ENCODE results near the gene TPST1.
A peak's percentile ranks its signal among the peaks of the same experiment; 100 is the strongest.
"Not testable (repeated sequence)": the region's sequence is repeated elsewhere in the genome, so short reads cannot be mapped to it uniquely, and the experiment has no call there.

TPST1 gene

GRCh38 chr7:66331883-66332282 lies 126.7 kb downstream of the TPST1 start:
- DNase-seq (ENCODE audit: low read depth): no peak

GRCh38 chr7:66333443-66333842 lies 128.3 kb downstream of the TPST1 start:
- no peak for DNase-seq (ENCODE audit: low read depth)

DNA sequence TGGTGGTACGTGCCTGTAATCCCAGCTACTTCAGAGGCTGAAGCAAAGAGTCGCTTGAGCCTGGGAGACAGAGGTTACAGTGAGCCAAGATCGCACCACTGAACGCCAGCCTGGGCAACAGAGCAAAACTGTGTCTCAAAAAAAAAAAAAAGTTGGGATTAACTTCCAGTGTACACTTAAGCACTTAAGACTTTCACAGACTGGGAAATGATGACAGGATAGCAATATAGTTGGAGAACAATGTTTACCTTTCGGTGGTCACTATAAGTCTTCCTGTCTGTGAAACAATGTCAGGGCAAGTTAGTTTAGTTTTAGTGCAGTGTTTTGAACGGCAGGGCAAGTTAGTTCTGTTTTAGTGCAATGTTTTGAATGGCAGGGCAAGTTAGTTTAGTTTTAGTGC lies 130.2 kb downstream of the TPST1 start:
- no peak for DNase-seq (ENCODE audit: low read depth)

GRCh38 chr7:66336760-66337159 lies 131.6 kb downstream of the TPST1 start:
- DNase-seq (ENCODE audit: low read depth): no peak

GRCh38 chr7:66339141-66339540 lies 134.0 kb downstream of the TPST1 start:
- no peak for DNase-seq (ENCODE audit: low read depth)

GRCh38 chr7:66344166-66344565 lies 139.0 kb downstream of the TPST1 start:
- DNase-seq (ENCODE audit: low read depth): peak; percentile 63

DNA sequence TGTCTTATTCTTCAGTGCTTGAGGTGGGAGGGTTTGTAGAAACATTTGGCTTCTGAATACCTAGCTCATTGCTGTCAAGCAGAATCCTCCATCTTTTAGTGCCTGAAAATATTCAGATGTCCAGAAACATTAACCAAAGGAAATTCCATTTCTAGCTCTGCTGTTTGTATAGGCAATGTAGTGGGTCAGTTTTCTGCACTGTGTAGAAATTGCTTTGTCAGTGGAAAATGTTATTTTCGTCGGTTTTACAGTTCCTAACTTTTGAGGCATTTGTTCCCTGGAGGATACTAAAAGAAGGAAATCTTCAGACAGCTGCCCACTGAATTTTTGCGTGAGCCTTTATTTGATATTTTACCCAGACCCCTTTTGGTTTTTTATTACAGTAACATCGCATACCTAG lies 143.4 kb downstream of the TPST1 start:
- peak; percentile 13 for DNase-seq (ENCODE audit: low read depth)

GRCh38 chr7:66348959-66349358 lies 143.8 kb downstream of the TPST1 start:
- no peak for DNase-seq (ENCODE audit: low read depth)

GRCh38 chr7:66352071-66352470 lies 146.9 kb downstream of the TPST1 start:
- no peak for DNase-seq (ENCODE audit: low read depth)

GRCh38 chr7:66353547-66353946 lies 148.4 kb downstream of the TPST1 start:
- peak; percentile 88 for DNase-seq (ENCODE audit: low read depth)

- no peak for DNase-seq (ENCODE audit: low read depth)
These were observed 150.6 kb downstream of the TPST1 start for GRCh38 chr7:66355756-66356155.

- no peak for DNase-seq (ENCODE audit: low read depth)
These were observed 151.2 kb downstream of the TPST1 start for GRCh38 chr7:66356277-66356721.

- no peak for DNase-seq (ENCODE audit: low read depth)
These were observed 152.0 kb downstream of the TPST1 start for GRCh38 chr7:66357087-66357486.

- peak; percentile 33 for DNase-seq (ENCODE audit: low read depth)
These were observed 154.6 kb downstream of the TPST1 start for GRCh38 chr7:66359656-66360211.

DNA sequence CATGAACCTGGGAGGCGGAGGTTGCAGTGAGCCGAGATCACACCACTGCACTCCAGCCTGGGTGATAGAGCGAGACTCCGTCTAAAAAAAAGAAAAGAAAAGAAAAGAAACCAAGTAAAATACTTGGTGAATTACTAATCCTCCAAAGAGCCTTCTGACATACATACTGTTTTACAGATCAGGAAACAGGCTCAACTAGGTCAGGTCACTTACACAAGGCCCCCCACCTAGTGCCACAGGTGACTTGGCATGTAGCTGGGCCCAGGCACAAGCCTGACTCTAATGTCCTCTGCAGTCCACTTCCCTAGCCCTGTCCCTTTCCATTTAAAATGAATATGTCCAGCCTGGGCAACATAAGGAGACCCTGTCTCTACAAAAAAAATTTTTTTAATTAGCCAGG lies 157.0 kb downstream of the TPST1 start:
- no peak for DNase-seq (ENCODE audit: low read depth)

- DNase-seq (ENCODE audit: low read depth): no peak
These were observed 158.5 kb downstream of the TPST1 start for GRCh38 chr7:66363635-66364034.

DNA sequence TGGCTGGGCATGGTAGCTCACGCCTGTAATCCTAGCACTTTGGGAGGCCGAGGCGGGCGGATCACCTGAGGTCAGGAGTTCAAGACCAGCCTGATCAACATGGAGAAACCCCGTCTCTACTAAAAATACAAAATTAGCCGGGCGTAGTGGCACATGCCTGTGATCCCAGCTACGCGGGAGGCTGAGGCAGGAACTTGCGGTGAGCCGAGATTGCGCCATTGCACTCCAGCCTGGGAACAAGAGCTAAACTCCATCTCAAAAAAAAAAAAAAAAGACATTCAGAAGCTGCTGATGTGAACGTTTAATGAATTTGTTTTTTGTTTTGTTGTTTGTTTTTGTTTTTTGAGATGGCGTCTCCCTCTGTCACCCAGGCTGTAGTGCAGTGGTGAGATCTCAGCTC lies 159.9 kb downstream of the TPST1 start:
- DNase-seq (ENCODE audit: low read depth): not testable (repeated sequence)

GRCh38 chr7:66371096-66371824 lies 166.1 kb downstream of the TPST1 start:
- DNase-seq (ENCODE audit: low read depth): no peak

DNA sequence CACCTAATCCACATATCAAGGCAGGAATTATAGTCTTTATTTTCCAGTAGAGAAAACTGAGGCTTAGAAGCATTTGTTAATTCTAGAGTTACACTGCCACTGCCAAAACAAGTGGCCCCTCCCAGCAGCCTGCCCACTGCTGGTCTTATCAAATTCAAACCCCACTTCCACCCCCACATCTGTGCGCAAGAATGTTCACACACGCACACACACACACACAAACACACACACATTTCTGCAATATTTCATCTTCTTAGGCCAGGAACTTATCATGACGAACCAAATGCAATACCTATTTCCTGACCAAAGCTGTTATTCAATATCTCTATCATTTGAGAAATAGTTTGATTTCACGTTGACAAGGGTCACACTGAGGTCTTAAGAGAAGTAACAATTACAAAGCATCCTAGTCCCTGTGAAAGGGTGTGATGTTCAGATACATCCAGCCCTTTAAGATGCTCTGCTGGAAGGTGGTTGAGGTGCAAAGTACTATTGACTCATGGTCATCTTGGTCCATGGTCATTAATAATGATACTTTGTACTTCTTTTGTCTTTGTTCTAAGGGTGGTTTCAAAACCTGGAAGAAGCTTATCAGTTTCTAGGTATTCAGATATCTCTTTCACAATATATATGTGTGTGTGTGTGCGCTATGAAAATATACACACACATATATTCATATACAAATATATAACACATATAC lies 169.2 kb downstream of the TPST1 start:
- not testable (repeated sequence) for DNase-seq (ENCODE audit: low read depth)

GRCh38 chr7:66376264-66376945 lies 171.3 kb downstream of the TPST1 start:
- no peak for DNase-seq (ENCODE audit: low read depth)

GRCh38 chr7:66377045-66377444 lies 171.9 kb downstream of the TPST1 start:
- DNase-seq (ENCODE audit: low read depth): no peak

GRCh38 chr7:66377714-66378113 lies 172.6 kb downstream of the TPST1 start:
- DNase-seq (ENCODE audit: low read depth): no peak
